T-helper 17 cell (primary cell): ENCODE results near the gene NKAIN1. TPM values are rescaled to one million over a fixed set of nuclear protein-coding genes. Genes with fewer than 3 reads are reported as not detected.

Experiments used
- total RNA-seq, 4 donors: library from RNA in 2 of 4; stranded (reverse) in 2 of 4; gene quantifications; one replicate each; pipeline ENCODE4 v1.2.3 and lab custom pipeline; 2022 to 2026

Gene NKAIN1
- total RNA-seq, 2 donors from 2014 or later, result not detected

Other genes with a start within 250 kb of the NKAIN1 start
- 100 to 1,000 TPM; 186 to 202 TPM for gene PUM1, start 174.2 kb downstream of the NKAIN1 start, total RNA-seq
- 10 to 100 TPM; 48.0 to 55.8 TPM for gene SNRNP40, start 56.9 kb upstream of the NKAIN1 start, total RNA-seq
- 10 to 100 TPM; 14.0 to 17.4 TPM for gene ZCCHC17, start 57.1 kb upstream of the NKAIN1 start, total RNA-seq
- not detected for gene FABP3, start 133.2 kb upstream of the NKAIN1 start, total RNA-seq
- under 1 TPM in 1 of 2 donors, not detected in 1; 0.32 TPM for gene SERINC2, start 173.3 kb upstream of the NKAIN1 start, total RNA-seq